B cell (primary cell): ENCODE measurements around the gene PYGM. TPM values are rescaled to one million over a fixed set of nuclear protein-coding genes. Genes with fewer than 3 reads are reported as not detected.
A peak's percentile ranks its signal among the peaks of the same experiment; 100 is the strongest.

Experiments
- ATAC-seq: fragments of 200-7000 bp; cut with Tn5 transposase; one replicate; pipeline ENCODE4 v1.10.0; 2021; ENCODE audit warnings: low read depth, mild to moderate bottlenecking, moderate number of reproducible peaks, moderate library complexity
- CTCF ChIA-PET: fragments of 350-600 bp; sonication (Branson Sonifier 250); formaldehyde crosslinking; loops from one replicate; lab custom pipeline; 2021; ENCODE audit warnings: antibody characterized with exemption, inconsistent platforms; lab: Charles Lee
- POLR2A ChIA-PET: fragments of 350-600 bp; sonication (Branson Sonifier 250); formaldehyde crosslinking; loops from one replicate; lab custom pipeline; 2021; ENCODE audit warnings: antibody characterized with exemption; lab: Charles Lee
- DNase-seq: peaks from one replicate; pipeline ENCODE4 v3.0.0; 2013
- H2AFZ ChIP-seq: 2 replicates; pipeline ENCODE4 v1.6.1; 2012; ENCODE audit warnings: mild to moderate bottlenecking, low read depth, low read length; ENCODE audit not compliant: insufficient read depth, poor library complexity, severe bottlenecking
- H3K27ac ChIP-seq, 2 donors: 1 replicate in 1 of 2; 2 replicates in 1 of 2; pipeline ENCODE4 v1.5.1; 2012 to 2013; ENCODE audit warnings: low read length in 2 of 2, mild to moderate bottlenecking in 2 of 2, moderate library complexity in 1 of 2
- H3K27me3 ChIP-seq, 4 experiments: fragments of 200-600 bp in 1 of 4; sonication (generic) in 1 of 4; replicated peaks in 1 of 4; 1 replicate in 2 of 4; 2 replicates in 2 of 4; pipeline versions ENCODE4 v1.6.1 to v1.7.0; 2013 to 2016; ENCODE audit warnings: low read length in 3 of 4, mild to moderate bottlenecking in 2 of 4, mixed read lengths in 1 of 4, moderate library complexity in 1 of 4; ENCODE audit not compliant: insufficient read depth in 4 of 4, control insufficient read depth in 3 of 4; ENCODE audit errors: control extremely low read depth in 1 of 4
- H3K36me3 ChIP-seq, 2 experiments: replicated peaks in 1 of 2; 1 replicate in 1 of 2; 2 replicates in 1 of 2; pipeline versions ENCODE4 v1.6.1 to v1.7.1; 2013; ENCODE audit warnings: low read length in 1 of 2; ENCODE audit not compliant: insufficient read depth in 2 of 2, control insufficient read depth in 1 of 2; ENCODE audit errors: control extremely low read depth in 1 of 2, extremely low read depth in 1 of 2
- H3K4me1 ChIP-seq, 2 donors: fragments of 200-600 bp in 1 of 2; sonication (generic) in 1 of 2; 1 replicate in 1 of 2; 2 replicates in 1 of 2; pipeline versions ENCODE4 v1.5.1 to v1.6.1; 2013 to 2017; ENCODE audit warnings: low read length in 2 of 2; ENCODE audit not compliant: control insufficient read depth in 2 of 2, insufficient read depth in 2 of 2
- H3K4me2 ChIP-seq: replicated peaks from 2 replicates; pipeline ENCODE3; 2012; ENCODE audit warnings: mild to moderate bottlenecking, low read depth, low read length; ENCODE audit not compliant: poor library complexity, severe bottlenecking
- H3K4me3 ChIP-seq, 5 experiments: fragments of 200-600 bp in 1 of 5; sonication (generic) in 1 of 5; 1 replicate in 3 of 5; 2 replicates in 2 of 5; pipeline versions ENCODE4 v1.5.1 to v1.7.0; 2011 to 2016; ENCODE audit warnings: low read length in 4 of 5, mild to moderate bottlenecking in 4 of 5, low read depth in 2 of 5, control low read depth in 1 of 5, moderate library complexity in 1 of 5; ENCODE audit not compliant: insufficient read depth in 1 of 5; ENCODE audit errors: control extremely low read depth in 1 of 5, extremely low read depth in 1 of 5
- H3K79me2 ChIP-seq: fragments of 200-600 bp; sonication (generic); one replicate; pipeline ENCODE4 v1.6.0; 2016; ENCODE audit warnings: low read length; ENCODE audit not compliant: control insufficient read depth, insufficient read depth
- H3K9ac ChIP-seq: fragments of 200-600 bp; sonication (generic); 2 replicates; pipeline ENCODE4 v1.6.1; 2017; ENCODE audit warnings: mild to moderate bottlenecking, low read length, moderate library complexity
- H3K9me3 ChIP-seq, 3 donors: one replicate each; pipeline versions ENCODE4 v1.6.1 to v1.7.1; 2013; ENCODE audit warnings: low read length in 2 of 3; ENCODE audit not compliant: control insufficient read depth in 2 of 3, insufficient read depth in 1 of 3; ENCODE audit errors: control extremely low read depth in 1 of 3
- H4K20me1 ChIP-seq: 2 replicates; pipeline ENCODE4 v1.6.0; 2012; ENCODE audit warnings: mild to moderate bottlenecking, low read length; ENCODE audit not compliant: insufficient read depth, control insufficient read depth, poor library complexity, severe bottlenecking
- H3K27ac Mint-ChIP-seq: one replicate; pipeline ENCODE4 v1.8.0; 2021; ENCODE audit warnings: mixed read lengths
- H3K27me3 Mint-ChIP-seq: one replicate; pipeline ENCODE4 v1.8.0; 2021; ENCODE audit warnings: mixed read lengths
- H3K4me1 Mint-ChIP-seq: one replicate; pipeline ENCODE4 v1.8.0; 2021; ENCODE audit warnings: mixed read lengths
- H3K4me3 Mint-ChIP-seq: one replicate; pipeline ENCODE4 v1.8.0; 2021; ENCODE audit warnings: mixed read lengths
- H3K9me3 Mint-ChIP-seq: one replicate; pipeline ENCODE4 v1.8.0; 2022; ENCODE audit warnings: mixed read lengths; ENCODE audit not compliant: insufficient read depth
- CTCF ChIP-seq: fragments of 200-600 bp; IDR thresholded peaks from one replicate; pipeline ENCODE4 v1.8.0; 2022; ENCODE audit warnings: antibody characterized with exemption, mild to moderate bottlenecking
- EZH2 ChIP-seq: IDR thresholded peaks from 2 replicates; pipeline ENCODE4 v1.6.1; 2012; ENCODE audit warnings: borderline replicate concordance, low read depth, mild to moderate bottlenecking, moderate library complexity, low read length; ENCODE audit not compliant: insufficient read depth, poor library complexity, severe bottlenecking
- WGBS: methylation state at CpG from one replicate; pipeline ENCODE4 v1.1.5; 2013; ENCODE audit warnings: missing lambda C conversion rate; ENCODE audit not compliant: insufficient coverage; 5-methylcytosine and 5-hydroxymethylcytosine counted together
- intact Hi-C: fragments of 100-400 bp; cut with micrococcal nuclease; formaldehyde crosslinking; loops from one replicate; pipeline ENCODE4 v1.10.0; 2022
- polyA plus RNA-seq: library from polyadenylated mRNA; depleted of rRNA; stranded (reverse); fragments of >200 nt; gene quantifications from 2 replicates; pipeline ENCODE4 v1.2.3, GENCODE V29; 2012
- total RNA-seq, 2 donors: library from RNA; stranded (reverse); fragments of 120-200 nt in 1 of 2; gene quantifications; 1 replicate in 1 of 2; 2 replicates in 1 of 2; pipeline versions ENCODE4 v1.2.3 to v1.2.4, GENCODE V29; 2013 to 2022

PYGM gene
- total and polyA plus RNA-seq, 2 donors (not counting 1 experiment from before 2014, with no cell fraction given) = 9.3 to 9.6 TPM

DNA sequence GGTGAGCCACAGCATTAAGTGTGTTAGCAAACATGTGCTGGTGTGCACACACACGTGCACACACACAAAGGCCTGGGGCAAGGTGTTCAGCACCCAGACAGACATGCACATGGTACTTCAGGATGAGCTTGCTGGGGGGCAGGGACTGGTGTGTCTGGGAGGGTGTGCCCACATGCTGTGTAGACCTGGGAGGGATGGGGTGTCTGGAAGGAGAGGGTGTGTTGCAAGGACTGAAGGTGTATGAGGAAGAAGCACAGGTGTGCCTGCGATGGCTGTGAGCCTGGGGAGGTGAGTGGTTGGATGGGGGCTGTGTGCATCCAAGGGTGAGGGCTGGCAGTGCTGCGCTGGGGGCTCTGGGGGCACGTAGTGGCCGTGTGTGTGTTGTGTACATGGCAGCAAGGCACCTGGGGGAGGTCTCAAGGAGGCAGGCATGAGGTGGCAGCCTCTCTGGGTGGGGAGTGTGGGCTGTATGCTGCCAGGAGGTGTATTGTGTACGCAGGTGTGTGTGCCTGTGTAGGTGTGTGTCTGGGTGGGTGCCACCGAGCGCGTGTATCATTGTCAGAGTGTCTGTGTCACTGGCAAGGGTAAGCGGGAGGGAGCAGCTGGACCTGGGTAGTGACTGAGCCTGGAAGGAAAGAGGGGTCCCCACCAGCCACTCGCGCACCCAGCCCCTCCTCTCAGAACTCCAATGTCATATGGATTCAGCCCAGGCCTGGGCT is 39.0 kb downstream of the PYGM start:
- no peak for ATAC-seq
- Histone ChIP-seq H3K4me2 (no peak overlapping the region), H3K4me1 (peaks cover 13 to 23% of the 10 kb centered on the region in 2 donors), H3K79me2 (no peaks in the 10 kb centered on the region), H3K9me3 (peaks cover 0 to 3% (median 0%) of the 10 kb centered on the region in 3 donors), H2AFZ (no peak overlapping the region), H4K20me1 (peaks cover 22% of the 10 kb centered on the region), H3K4me3 (no peak overlapping the region), H3K27ac (no peak overlapping the region), H3K9ac (no peak overlapping the region), H3K36me3 (no peaks in the 10 kb centered on the region), H3K27me3 (peaks cover 0 to 60% (median 14%) of the 10 kb centered on the region in 4 experiments)
- Mint-ChIP-seq H3K4me3 (no peak overlapping the region), H3K4me1 (peaks cover 24% of the 10 kb centered on the region), H3K27ac (peak overlapping the region; percentile 28), H3K9me3 (no peaks in the 10 kb centered on the region), H3K27me3 (peaks cover 53% of the 10 kb centered on the region)
- WGBS = 93% methylated on average over 10 of the region's 12 CpGs
- CTCF ChIA-PET = interaction anchor here (3.2 kb wide), 1 partner anchor 32 kb away, joined by 15 read pairs; no protein-coding TSS in a partner anchor
- no peak for TF ChIP-seq EZH2
- no peak for TF ChIP-seq CTCF
- intact Hi-C loops = loop anchor here (5.0 kb wide), 1 partner anchor 273 kb away; no protein-coding TSS in a partner anchor
- POLR2A ChIA-PET = no interaction called here
- no peak for DNase-seq

GRCh38 chr11:64720167-64720566 is 39.6 kb downstream of the PYGM start:
- WGBS = 89% methylated on average over 8 of the region's 9 CpGs
- H3K79me2 ChIP-seq = no peaks in the 10 kb centered on the region
- peaks cover 0 to 3% (median 0%) of the 10 kb centered on the region in 3 donors for H3K9me3 ChIP-seq
- ChIA-PET POLR2A (no interaction called here), CTCF (interaction anchor here (0.6 to 3.2 kb wide), 2 partner anchors 31 to 161 kb away, joined by 3 to 15 read pairs; no protein-coding TSS in a partner anchor)
- peaks cover 13 to 23% of the 10 kb centered on the region in 2 donors for H3K4me1 ChIP-seq
- H3K9ac ChIP-seq = no peak overlapping the region
- H2AFZ ChIP-seq = no peak overlapping the region
- H3K4me1 Mint-ChIP-seq = peaks cover 20% of the 10 kb centered on the region
- H4K20me1 ChIP-seq = peaks cover 18% of the 10 kb centered on the region
- H3K4me3 Mint-ChIP-seq = no peak overlapping the region
- no peak overlapping the region for H3K27ac ChIP-seq
- peaks cover 58% of the 10 kb centered on the region for H3K27me3 Mint-ChIP-seq
- H3K4me3 ChIP-seq = no peak overlapping the region
- H3K27ac Mint-ChIP-seq = no peak overlapping the region
- peaks cover 0 to 66% (median 16%) of the 10 kb centered on the region in 4 experiments for H3K27me3 ChIP-seq
- no peak overlapping the region for H3K4me2 ChIP-seq
- no peaks in the 10 kb centered on the region for H3K36me3 ChIP-seq
- intact Hi-C loops = loop anchor here (5.0 kb wide), 1 partner anchor 273 kb away; no protein-coding TSS in a partner anchor
- no peak for ATAC-seq
- TF ChIP-seq EZH2 (no peak), CTCF (no peak)
- no peak for DNase-seq
- no peaks in the 10 kb centered on the region for H3K9me3 Mint-ChIP-seq
